GM12875 (cell line): ENCODE measurements around the gene MAST2.
"Not testable (repeated sequence)": the region's sequence is repeated elsewhere in the genome, so short reads cannot be mapped to it uniquely, and the experiment has no call there.

Source experiments
- H3K4me3 ChIP-seq: one replicate; pipeline ENCODE4 v1.5.1; 2011; ENCODE audit warnings: low read depth, low read length, control low read depth
- TF ChIP-seq, protein P1 (sequence below): IDR thresholded peaks from 2 replicates; pipeline ENCODE4 v1.5.1; 2011; ENCODE audit warnings: low read depth, mild to moderate bottlenecking, control low read depth, inconsistent platforms, low read length, moderate library complexity, borderline replicate concordance; ENCODE audit not compliant: insufficient read depth

MAST2 gene

GRCh38 chr1:45957684-45958083 is 154.3 kb downstream of the MAST2 start:
- H3K4me3 ChIP-seq: no peak overlapping the region
- TF ChIP-seq, protein P1, sequence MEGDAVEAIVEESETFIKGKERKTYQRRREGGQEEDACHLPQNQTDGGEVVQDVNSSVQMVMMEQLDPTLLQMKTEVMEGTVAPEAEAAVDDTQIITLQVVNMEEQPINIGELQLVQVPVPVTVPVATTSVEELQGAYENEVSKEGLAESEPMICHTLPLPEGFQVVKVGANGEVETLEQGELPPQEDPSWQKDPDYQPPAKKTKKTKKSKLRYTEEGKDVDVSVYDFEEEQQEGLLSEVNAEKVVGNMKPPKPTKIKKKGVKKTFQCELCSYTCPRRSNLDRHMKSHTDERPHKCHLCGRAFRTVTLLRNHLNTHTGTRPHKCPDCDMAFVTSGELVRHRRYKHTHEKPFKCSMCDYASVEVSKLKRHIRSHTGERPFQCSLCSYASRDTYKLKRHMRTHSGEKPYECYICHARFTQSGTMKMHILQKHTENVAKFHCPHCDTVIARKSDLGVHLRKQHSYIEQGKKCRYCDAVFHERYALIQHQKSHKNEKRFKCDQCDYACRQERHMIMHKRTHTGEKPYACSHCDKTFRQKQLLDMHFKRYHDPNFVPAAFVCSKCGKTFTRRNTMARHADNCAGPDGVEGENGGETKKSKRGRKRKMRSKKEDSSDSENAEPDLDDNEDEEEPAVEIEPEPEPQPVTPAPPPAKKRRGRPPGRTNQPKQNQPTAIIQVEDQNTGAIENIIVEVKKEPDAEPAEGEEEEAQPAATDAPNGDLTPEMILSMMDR: no peak

DNA sequence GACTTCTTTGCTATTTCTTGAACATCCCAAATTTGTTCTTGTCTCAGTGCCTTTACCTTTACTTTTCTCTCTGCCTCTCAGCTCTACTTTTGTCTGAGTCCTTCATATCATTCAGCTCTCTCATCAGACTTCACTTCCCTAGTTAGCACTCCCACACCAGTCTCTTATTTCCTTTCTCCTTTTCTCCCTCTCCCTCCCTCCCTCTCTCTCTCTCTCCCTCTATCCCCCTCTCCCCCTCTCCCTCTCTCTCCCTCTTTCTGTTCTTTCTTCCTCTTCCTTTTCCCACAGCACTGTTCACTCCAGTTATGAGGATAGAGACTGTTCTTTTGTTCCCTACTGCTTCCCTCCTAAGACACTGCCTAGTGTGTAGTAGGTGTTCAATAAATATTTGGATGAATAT is 154.9 kb downstream of the MAST2 start:
- H3K4me3 ChIP-seq: no peak overlapping the region
- TF ChIP-seq, protein P1: no peak

- TF ChIP-seq, protein P1: no peak
- no peak overlapping the region for H3K4me3 ChIP-seq
Measured at GRCh38 chr1:45960930-45961715, 157.7 kb downstream of the MAST2 start.

- H3K4me3 ChIP-seq: not testable (repeated sequence)
Measured at GRCh38 chr1:45961936-45962335, 158.5 kb downstream of the MAST2 start.

DNA sequence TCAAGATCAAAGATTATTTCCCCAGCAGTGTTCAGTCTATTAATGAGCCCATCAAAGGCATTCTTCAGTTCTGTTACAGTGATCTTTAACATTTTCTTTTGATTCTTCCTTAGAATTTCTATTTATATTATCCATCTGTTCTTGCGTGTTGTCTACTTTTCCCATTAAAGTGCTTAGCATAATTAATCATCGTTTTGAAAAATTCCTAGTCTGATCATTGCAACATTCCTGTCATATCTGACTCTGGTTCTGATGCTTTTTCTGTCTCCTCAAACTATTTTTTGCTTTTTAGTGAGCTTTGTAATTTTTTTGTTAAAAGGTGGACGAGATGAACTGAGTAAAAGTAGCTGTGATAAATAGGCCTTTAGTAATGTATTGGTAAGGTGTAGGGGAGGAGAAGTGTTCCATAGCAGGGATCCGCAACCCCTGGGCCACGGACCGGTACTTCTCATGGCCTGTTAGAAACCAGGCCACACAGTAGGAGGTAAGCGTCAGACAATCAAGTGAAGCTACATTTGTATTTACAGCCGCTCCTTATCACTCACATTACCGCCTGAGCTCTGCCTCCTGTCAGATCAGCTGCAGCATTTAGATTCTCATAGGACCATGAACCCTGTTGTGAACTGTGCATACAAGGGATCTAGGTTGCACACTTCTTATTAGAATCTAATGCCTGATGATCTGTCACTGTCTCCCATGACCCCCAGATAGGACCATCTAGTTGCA is 165.7 kb downstream of the MAST2 start:
- H3K4me3 ChIP-seq: no peak overlapping the region
- TF ChIP-seq, protein P1: no peak

- TF ChIP-seq, protein P1: no peak
- H3K4me3 ChIP-seq: no peak overlapping the region
Measured at GRCh38 chr1:45969866-45970265, 166.5 kb downstream of the MAST2 start.

GRCh38 chr1:45971335-45971734 is 167.9 kb downstream of the MAST2 start:
- no peak overlapping the region for H3K4me3 ChIP-seq
- TF ChIP-seq, protein P1: no peak
